Measurements from ENCODE around the gene HNRNPH2.

Gene HNRNPH2

DNA sequence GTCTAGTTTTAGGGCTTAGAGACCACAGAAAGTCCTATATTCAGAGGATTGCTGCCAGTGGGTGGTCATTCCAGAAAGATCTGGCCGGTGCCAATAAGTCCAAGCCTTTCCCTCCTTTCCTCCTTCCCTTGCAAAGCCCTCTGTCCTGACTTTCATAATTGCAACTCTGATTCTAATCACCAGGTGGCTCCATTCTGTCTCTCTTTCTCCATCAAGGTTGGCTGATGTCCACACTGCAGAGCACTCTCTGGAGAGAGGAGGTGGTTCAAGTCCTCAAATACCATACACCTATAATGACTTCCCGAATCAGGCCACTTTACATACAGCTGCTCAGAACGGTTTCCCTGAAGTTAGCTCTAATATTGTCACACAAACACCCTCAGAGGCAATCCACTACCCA, 54.9 kb downstream of the HNRNPH2 start:
- Histone ChIP-seq H3K9ac (ENCODE audit: low read depth, low read length) (no peak overlapping the region), H3K4me1 (ENCODE audit: insufficient read depth, low read length) (no peaks in the 10 kb centered on the region), H3K9me3 (ENCODE audit: control insufficient read depth, insufficient read depth, low read length) (no peaks in the 10 kb centered on the region), H3K36me3 (ENCODE audit: insufficient read depth, low read length) (no peaks in the 10 kb centered on the region)
